Naive B cell (primary cell): Measurements from ENCODE around the gene MUC5B. TPM values are rescaled to one million over a fixed set of nuclear protein-coding genes. Genes with fewer than 3 reads are reported as not detected.

Experiments
- ATAC-seq, 2 donors: fragments of 150-1000 bp; cut with Tn5 transposase; 2 replicates each; pipeline ENCODE4 v1.10.0; 2021; ENCODE audit warnings: low read depth in 2 of 2, mild to moderate bottlenecking in 2 of 2, moderate library complexity in 2 of 2
- DNase-seq: peaks from one replicate; pipeline ENCODE4 v3.0.0; 2022
- H3K27ac Mint-ChIP-seq, 6 donors: one replicate each; pipeline ENCODE4 v1.8.0; 2020 to 2022; ENCODE audit warnings: mild to moderate bottlenecking in 6 of 6, mixed read lengths in 6 of 6, moderate library complexity in 5 of 6, inconsistent platforms in 2 of 6
- H3K27me3 Mint-ChIP-seq, 3 donors: one replicate each; pipeline ENCODE4 v1.8.0; 2021 to 2022; ENCODE audit warnings: mixed read lengths in 3 of 3, mild to moderate bottlenecking in 1 of 3
- H3K36me3 Mint-ChIP-seq, 2 donors: one replicate each; pipeline ENCODE4 v1.8.0; 2020 to 2022; ENCODE audit warnings: mixed read lengths in 2 of 2, inconsistent platforms in 1 of 2, mild to moderate bottlenecking in 1 of 2
- H3K4me1 Mint-ChIP-seq, 3 donors: one replicate each; pipeline ENCODE4 v1.8.0; 2020 to 2022; ENCODE audit warnings: mixed read lengths in 3 of 3, inconsistent platforms in 1 of 3, mild to moderate bottlenecking in 1 of 3, moderate library complexity in 1 of 3
- H3K4me3 Mint-ChIP-seq, 8 donors: one replicate each; pipeline ENCODE4 v1.8.0; 2020 to 2022; ENCODE audit warnings: mild to moderate bottlenecking in 8 of 8, mixed read lengths in 8 of 8, moderate library complexity in 8 of 8, inconsistent platforms in 2 of 8
- H3K9me3 Mint-ChIP-seq, 7 donors: one replicate each; pipeline ENCODE4 v1.8.0; 2020 to 2022; ENCODE audit warnings: mixed read lengths in 7 of 7, mild to moderate bottlenecking in 5 of 7, inconsistent platforms in 2 of 7, moderate library complexity in 1 of 7
- polyA plus RNA-seq, 6 donors: library from polyadenylated mRNA; unstranded; fragments of 300-500 nt; fragmentation: Illumina TruSeq; gene quantifications; one replicate each; pipeline ENCODE4 v1.2.3, GENCODE V29; 2021; ENCODE audit warnings: low read depth in 6 of 6

Gene MUC5B
- polyA plus RNA-seq, 6 donors from 2014 or later, result not detected

GRCh38 chr11:1232021-1232882 is 9.4 kb downstream of the MUC5B start:
- Mint-ChIP-seq H3K36me3 (no peaks in the 10 kb centered on the region), H3K4me3 (no peak overlapping the region), H3K27me3 (no peaks in the 10 kb centered on the region), H3K27ac (no peak overlapping the region), H3K4me1 (no peaks in the 10 kb centered on the region), H3K9me3 (no peaks in the 10 kb centered on the region)
- no peak for DNase-seq
- no peak for ATAC-seq

GRCh38 chr11:1232883-1233321 is 10.0 kb downstream of the MUC5B start:
- Mint-ChIP-seq H3K4me1 (no peaks in the 10 kb centered on the region), H3K4me3 (no peak overlapping the region), H3K27ac (no peak overlapping the region), H3K36me3 (no peaks in the 10 kb centered on the region), H3K9me3 (no peaks in the 10 kb centered on the region), H3K27me3 (no peaks in the 10 kb centered on the region)
- ATAC-seq (no peak), DNase-seq (no peak)

GRCh38 chr11:1233351-1234053 is 10.6 kb downstream of the MUC5B start:
- Mint-ChIP-seq H3K27ac (no peak overlapping the region), H3K27me3 (no peaks in the 10 kb centered on the region), H3K4me3 (no peak overlapping the region), H3K4me1 (no peaks in the 10 kb centered on the region), H3K9me3 (no peaks in the 10 kb centered on the region), H3K36me3 (no peaks in the 10 kb centered on the region)
- ATAC-seq (no peak), DNase-seq (no peak)

GRCh38 chr11:1234054-1234720 is 11.3 kb downstream of the MUC5B start:
- no peaks in the 10 kb centered on the region for H3K27me3 Mint-ChIP-seq
- no peak overlapping the region for H3K4me3 Mint-ChIP-seq
- H3K27ac Mint-ChIP-seq, result no peak overlapping the region
- no peaks in the 10 kb centered on the region for H3K9me3 Mint-ChIP-seq
- no peaks in the 10 kb centered on the region for H3K36me3 Mint-ChIP-seq
- no peak for ATAC-seq
- DNase-seq, result no peak
- no peaks in the 10 kb centered on the region for H3K4me1 Mint-ChIP-seq

GRCh38 chr11:1234771-1235305 is 12.0 kb downstream of the MUC5B start:
- ATAC-seq (no peak), DNase-seq (no peak)
- H3K4me1 Mint-ChIP-seq, result no peaks in the 10 kb centered on the region
- no peaks in the 10 kb centered on the region for H3K9me3 Mint-ChIP-seq
- no peaks in the 10 kb centered on the region for H3K27me3 Mint-ChIP-seq
- H3K36me3 Mint-ChIP-seq, result no peaks in the 10 kb centered on the region
- H3K4me3 Mint-ChIP-seq, result no peak overlapping the region
- H3K27ac Mint-ChIP-seq, result no peak overlapping the region

- no peak overlapping the region for H3K27ac Mint-ChIP-seq
- no peaks in the 10 kb centered on the region for H3K36me3 Mint-ChIP-seq
- no peaks in the 10 kb centered on the region for H3K27me3 Mint-ChIP-seq
- H3K4me3 Mint-ChIP-seq, result no peak overlapping the region
- H3K4me1 Mint-ChIP-seq, result no peaks in the 10 kb centered on the region
- DNase-seq, result no peak
- no peak for ATAC-seq
- no peaks in the 10 kb centered on the region for H3K9me3 Mint-ChIP-seq
Measured at GRCh38 chr11:1235306-1235900, 12.5 kb downstream of the MUC5B start.

- Mint-ChIP-seq H3K9me3 (no peaks in the 10 kb centered on the region), H3K27ac (no peak overlapping the region), H3K27me3 (no peaks in the 10 kb centered on the region), H3K4me1 (no peaks in the 10 kb centered on the region), H3K36me3 (no peaks in the 10 kb centered on the region), H3K4me3 (no peak overlapping the region)
- no peak for DNase-seq
- ATAC-seq, result no peak
Measured at GRCh38 chr11:1235901-1236315, 13.0 kb downstream of the MUC5B start.

- H3K27me3 Mint-ChIP-seq, result no peaks in the 10 kb centered on the region
- no peaks in the 10 kb centered on the region for H3K4me1 Mint-ChIP-seq
- no peaks in the 10 kb centered on the region for H3K9me3 Mint-ChIP-seq
- no peaks in the 10 kb centered on the region for H3K36me3 Mint-ChIP-seq
- ATAC-seq (no peak), DNase-seq (no peak)
- H3K27ac Mint-ChIP-seq, result no peak overlapping the region
- no peak overlapping the region for H3K4me3 Mint-ChIP-seq
Measured at GRCh38 chr11:1236316-1237127, 13.7 kb downstream of the MUC5B start.

GRCh38 chr11:1237128-1237580 is 14.3 kb downstream of the MUC5B start:
- Mint-ChIP-seq H3K4me3 (peak overlapping the region in 1 of 8 donors; percentile 5), H3K9me3 (peaks cover 0 to 4% (median 0%) of the 10 kb centered on the region in 7 donors)

GRCh38 chr11:1237851-1238250 is 15.0 kb downstream of the MUC5B start:
- no peaks in the 10 kb centered on the region for H3K27me3 Mint-ChIP-seq
- no peak for ATAC-seq
- no peaks in the 10 kb centered on the region for H3K36me3 Mint-ChIP-seq
- DNase-seq, result no peak
- no peak overlapping the region for H3K4me3 Mint-ChIP-seq
- peaks cover 0 to 4% (median 0%) of the 10 kb centered on the region in 7 donors for H3K9me3 Mint-ChIP-seq
- H3K27ac Mint-ChIP-seq, result no peak overlapping the region
- peaks cover 0 to 2% (median 0%) of the 10 kb centered on the region in 3 donors for H3K4me1 Mint-ChIP-seq

More at GRCh38 chr11:1237128-1237580, 14.3 kb downstream of the MUC5B start:
- no peak for DNase-seq
- peaks cover 0 to under 1% (median 0%) of the 10 kb centered on the region in 3 donors for H3K4me1 Mint-ChIP-seq
- H3K36me3 Mint-ChIP-seq, result no peaks in the 10 kb centered on the region
- H3K27me3 Mint-ChIP-seq, result no peaks in the 10 kb centered on the region
- no peak for ATAC-seq
- no peak overlapping the region for H3K27ac Mint-ChIP-seq

- H3K4me1 Mint-ChIP-seq, result peaks cover 0 to 2% (median 0%) of the 10 kb centered on the region in 3 donors
Measured at GRCh38 chr11:1238767-1239595, 16.1 kb downstream of the MUC5B start.

More at GRCh38 chr11:1238767-1239595, 16.1 kb downstream of the MUC5B start:
- no peaks in the 10 kb centered on the region for H3K27me3 Mint-ChIP-seq
- ATAC-seq, result no peak
- H3K9me3 Mint-ChIP-seq, result peaks cover 0 to 4% (median 0%) of the 10 kb centered on the region in 7 donors
- DNase-seq, result no peak
- peak overlapping the region in 1 of 6 donors; percentile 49 for H3K27ac Mint-ChIP-seq
- no peaks in the 10 kb centered on the region for H3K36me3 Mint-ChIP-seq
- no peak overlapping the region for H3K4me3 Mint-ChIP-seq
